GM21381 (cell line): ENCODE data around the gene FAP.
A peak's percentile ranks its signal among the peaks of the same experiment; 100 is the strongest.

Experiments
- ATAC-seq: cut with Tn5 transposase; IDR thresholded peaks from one replicate; pipeline ENCODE4 v1.9.1; 2021; ENCODE audit warnings: mild to moderate bottlenecking, moderate library complexity; ENCODE audit not compliant: unreplicated experiment

FAP gene

DNA sequence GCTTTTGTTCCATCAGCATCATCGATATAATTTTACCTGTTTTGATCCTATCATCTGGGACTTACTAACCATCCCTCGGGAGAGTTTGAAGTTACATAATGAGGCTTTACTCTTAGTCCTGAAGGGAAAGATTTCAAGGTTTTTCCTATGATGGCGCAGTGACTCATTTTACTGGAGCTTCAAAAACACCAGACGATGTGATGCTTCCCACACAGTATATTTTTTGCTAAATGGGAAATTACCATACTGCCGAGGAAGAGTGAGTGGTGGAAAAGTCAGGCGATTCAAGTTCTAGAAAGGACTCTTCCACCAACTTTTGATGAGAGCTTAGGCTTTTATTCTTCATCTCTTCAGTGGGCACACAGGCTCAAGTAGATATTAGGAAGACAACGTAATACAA is 46.6 kb downstream of the FAP start:
- ATAC-seq: no peak

DNA sequence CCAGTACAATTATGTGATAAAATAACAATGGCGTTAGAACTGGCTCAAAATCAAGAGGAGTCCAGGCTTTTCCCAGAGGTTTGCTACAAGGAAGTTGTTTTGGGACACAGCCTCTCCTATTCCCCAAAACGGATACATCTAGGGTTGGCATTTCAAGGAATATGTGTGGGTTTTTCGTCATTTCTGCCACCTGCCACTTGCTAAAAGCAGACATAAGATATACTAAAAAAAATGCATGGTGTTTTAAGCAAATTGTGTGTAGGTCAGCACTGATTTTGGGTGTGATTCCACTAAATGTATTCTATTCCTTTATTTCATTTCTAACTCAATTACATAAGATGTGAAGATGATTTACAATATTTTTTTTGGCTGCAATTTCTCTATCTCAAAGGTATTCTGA is 54.8 kb downstream of the FAP start:
- no peak for ATAC-seq

DNA sequence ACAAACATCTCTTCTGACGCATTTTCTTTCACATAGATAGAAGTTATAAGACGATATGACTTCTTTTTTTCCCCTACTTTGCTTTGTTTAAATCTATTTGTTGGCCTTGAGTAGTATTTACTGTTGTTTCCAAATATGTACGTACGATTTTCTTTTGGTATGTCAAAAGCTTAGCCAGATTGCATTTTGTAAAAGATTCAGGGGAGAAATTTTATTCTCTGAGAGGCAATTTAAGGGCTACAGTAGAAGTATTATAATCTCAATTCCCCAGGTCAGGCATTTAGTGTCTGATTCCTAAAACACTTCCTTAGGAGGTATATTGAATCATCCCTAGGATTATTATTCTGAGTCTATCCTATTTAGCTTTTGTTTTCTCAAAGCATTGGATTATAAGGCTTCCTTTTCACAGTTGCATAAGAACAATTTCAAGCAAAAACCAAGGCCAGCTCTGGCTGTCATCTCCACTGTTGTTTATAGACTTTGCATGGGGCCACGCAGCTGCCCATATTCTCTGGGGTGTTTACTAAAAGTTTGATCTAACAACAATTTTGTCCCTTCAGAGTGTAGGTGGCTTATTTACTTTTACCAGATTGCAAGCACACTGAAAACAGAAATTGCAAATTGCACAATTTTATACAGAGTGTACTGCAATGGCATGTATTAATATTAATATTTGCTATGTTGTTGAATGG is 57.6 kb downstream of the FAP start:
- ATAC-seq: no peak

DNA sequence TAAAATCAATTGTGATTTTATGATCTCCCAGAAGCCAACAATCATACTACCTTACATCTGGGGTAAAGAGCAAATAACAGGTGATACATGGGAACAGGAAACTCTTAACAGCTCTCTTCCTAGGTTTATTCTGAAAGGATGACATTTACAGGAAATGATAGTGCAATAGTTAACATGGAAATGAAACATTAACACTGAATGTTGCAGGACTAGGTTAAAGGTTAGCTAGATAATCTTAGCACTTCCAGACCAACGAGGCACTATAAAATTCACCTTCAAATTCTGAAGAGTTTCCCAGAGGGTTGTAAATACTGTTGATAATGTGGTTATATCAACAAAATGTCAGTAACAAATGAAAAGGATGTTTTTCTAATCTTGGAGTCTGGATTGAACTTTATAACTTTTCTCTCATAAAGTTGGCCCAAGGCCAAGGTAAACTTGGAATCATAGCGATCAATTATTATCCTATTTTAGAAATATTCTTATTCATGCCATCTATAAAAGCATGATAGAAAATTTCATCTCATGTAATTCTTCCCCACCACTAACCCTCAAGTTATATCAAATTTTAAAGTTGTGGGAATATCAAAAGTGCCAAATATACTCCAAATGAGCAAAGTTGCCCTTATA is 58.3 kb downstream of the FAP start:
- no peak for ATAC-seq

DNA sequence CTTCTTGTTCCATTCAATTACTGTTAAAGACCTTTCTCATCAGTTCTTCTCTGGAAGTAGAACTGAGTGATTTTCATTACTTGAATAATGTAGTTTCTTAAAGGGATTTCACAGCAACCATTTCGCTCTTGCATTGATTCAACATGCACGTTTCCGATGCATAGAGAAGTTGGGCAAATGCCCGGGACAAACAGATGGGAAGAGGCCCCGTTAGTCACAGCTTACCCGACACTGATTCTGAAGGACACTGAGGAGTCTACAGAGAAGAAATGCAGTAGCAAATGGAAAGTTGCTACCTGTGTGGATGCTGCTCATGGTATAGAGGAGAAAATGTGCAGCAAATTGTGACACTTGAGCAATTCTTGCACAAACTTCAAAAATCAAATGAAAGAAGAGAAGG is 58.9 kb downstream of the FAP start:
- ATAC-seq: no peak

DNA sequence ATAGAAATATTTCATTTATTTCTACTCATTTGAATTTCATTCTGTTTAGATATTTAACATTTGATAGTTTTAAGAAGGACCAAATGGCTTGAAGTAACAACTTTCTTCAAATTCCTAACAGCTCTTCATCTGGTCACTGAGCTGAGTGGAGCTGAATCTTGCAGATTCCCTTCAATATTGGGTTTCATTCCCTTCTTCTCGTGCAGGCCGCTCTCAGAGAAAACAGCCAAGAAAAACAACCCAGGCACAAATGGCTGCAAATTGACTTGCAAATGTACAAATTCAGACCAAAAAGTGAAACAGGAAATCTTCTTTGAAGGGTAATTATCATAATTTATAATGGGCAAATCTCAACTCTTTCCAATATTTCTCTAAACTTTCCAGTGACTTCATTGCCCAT is 60.9 kb downstream of the FAP start:
- ATAC-seq: no peak

DNA sequence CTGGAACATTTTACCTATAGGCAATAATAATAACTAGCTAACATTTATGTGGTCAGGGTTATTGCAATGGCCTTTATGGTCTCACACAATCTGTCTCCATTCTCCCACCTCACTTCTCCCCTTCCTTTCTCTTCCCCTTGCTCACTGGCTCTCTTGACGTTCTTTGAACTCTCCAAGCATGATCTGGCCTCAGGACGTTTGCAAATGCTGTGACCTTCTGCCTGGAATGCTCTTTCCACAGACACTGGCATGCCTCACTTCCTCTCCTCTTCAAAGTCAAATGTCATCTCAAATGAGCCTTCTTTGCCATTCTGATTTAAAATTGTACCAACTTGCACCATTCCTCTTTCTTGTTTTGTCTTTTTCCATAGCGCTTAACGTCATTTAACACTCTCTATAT is 65.9 kb downstream of the FAP start:
- no peak for ATAC-seq

DNA sequence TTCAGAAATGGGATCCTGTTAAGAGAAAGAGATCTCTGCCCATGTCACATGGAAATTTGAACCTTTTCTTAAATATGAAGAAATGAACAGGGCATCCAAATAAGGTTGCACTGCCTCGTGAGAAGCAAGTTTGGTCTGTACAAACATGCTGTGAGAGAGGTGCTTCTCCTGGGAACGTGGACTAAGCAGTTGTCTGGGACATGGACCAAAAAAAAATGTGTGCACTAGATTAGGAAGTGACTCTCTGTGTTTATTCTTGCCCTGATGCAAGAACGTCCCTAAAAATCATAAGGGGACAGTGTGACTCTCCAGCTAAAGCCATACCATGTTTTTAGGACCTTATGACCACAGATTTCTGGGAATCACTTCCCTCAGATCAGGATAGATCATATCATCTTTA is 67.5 kb downstream of the FAP start:
- ATAC-seq: no peak

DNA sequence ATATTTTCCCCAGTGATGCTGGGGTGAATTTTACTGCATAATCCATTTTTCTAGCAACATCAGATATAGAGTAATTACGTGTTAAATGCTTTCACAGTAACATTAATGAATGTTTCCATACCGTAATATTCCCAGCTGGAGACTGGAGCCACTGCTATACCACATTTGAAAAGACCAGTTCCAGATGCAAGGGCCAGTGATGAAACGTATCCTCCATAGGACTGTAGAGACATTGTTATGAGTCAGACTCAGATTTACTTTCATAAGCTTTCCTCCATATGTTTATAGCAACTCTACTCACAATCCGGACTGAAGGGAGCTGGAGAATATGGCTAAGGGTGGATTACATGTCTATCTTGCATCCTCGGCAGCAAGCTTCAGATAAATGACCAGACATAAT is 68.5 kb downstream of the FAP start:
- no peak for ATAC-seq

DNA sequence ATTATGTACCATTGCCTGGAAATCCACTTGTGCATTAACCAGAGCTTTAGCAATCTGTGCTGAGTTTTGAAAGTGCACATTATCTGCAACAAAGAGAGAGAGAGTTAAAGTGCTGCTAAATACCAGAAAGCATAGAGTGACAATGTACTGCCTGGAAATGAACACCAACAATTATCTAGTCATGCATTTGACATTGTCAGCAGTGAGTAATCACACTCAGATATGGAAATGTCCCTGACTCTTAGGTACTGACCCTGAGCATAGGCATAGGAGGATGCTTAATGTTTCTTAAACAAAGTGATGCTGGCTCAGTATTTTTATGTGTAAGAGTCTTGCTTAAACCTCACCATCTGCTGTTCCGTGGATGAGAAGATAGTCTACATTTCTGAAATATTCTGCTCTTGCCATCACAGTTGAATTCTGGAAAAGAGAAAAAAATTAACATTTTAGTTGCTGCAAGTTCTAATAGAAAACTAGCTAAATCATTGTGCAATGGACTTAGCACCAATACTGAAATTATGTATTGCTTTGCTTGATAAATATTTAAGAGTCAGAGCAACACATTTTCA is 70.4 kb downstream of the FAP start:
- ATAC-seq: no peak

DNA sequence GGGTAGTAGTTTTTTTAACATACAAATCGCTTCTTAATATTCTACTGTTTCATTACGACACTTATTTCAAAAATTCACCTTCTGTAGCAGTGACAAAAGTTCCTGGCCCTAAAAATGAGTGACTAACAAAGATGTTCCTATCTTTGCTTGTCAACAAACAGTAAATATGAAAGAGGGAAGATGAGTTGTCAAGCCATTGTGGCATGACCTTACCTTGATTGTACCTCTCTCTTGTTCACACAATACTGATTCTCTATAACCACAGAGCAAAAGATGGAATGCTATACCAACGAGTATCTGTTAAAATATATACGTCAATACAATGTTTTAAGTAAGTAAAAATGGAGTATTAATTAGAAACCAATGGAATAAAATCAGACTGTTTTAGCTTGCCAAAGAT is 76.5 kb downstream of the FAP start:
- no peak for ATAC-seq

DNA sequence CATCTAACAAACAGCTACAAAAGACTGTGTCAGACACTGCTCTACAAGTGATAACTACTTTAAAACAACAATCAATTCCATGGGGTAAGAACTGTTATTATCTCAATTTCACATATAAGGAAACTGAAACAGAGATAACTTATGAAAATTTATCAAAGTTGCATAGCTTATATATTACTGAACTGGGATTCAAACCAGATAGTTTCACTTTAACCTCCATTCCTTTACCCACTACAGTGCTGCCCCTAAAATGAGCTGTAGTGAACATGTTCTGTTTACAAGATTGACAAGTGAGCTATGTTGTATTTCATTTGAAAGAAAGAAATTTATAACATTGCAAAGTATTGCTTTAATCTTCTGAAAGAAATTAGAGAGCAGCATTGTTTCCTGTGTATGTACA is 77.1 kb downstream of the FAP start:
- ATAC-seq: no peak

DNA sequence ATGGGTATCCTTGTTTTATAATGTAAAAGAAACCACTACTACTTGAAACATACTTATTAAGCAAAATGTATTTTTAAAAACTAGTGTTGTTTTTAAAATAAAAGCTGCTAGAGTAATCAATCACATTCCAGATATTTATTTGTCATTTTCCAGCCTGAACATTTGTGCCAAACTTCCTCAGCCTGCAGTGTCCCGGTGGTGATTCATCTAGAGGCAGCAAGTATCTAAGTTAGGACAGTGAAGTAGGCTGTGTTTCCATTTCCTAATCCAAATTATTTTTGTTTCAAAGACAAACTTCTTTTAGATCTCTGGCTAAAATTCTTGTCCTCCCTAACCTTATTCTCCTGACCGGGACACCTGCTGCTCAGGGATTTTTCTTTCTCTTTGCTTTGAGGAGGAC is 78.4 kb downstream of the FAP start:
- ATAC-seq: no peak

DNA sequence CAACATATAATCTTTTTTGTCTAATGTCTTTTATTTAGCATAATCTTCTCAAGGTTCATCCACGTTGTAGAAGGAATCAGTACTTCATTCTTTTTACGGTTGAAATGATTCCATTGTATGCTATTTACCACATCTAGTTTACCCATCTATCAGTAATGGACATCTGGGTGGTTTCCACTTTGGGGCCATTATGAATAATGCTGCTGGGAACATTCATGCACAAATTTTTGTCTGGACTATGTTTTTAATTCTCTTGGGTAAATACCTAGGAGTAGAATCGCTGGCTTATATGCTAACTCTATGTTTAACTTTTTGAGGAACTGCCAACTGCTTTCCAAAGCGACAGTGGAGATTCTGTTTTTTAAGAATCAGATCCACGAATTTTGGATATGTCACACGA is 83.8 kb downstream of the FAP start:
- ATAC-seq: no peak

DNA sequence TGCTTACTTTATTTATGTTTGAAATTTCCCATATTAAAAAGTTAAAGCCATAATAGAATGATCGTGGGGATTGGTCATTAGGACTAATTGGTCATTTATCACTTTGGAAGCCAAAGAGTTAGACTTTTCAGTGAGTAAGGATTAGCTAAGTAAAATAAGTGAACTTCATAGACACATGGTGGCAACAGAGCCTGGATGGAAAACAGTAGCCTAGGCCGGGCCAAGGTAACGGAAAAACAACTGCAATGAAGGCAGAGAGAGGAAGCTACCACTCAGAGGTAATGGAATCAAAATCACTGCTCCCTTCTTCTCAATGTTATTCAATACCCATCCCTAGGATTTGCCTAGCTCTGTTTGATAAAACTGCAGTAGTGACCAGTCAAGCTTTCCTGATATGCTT is 87.1 kb downstream of the FAP start:
- ATAC-seq: no peak

DNA sequence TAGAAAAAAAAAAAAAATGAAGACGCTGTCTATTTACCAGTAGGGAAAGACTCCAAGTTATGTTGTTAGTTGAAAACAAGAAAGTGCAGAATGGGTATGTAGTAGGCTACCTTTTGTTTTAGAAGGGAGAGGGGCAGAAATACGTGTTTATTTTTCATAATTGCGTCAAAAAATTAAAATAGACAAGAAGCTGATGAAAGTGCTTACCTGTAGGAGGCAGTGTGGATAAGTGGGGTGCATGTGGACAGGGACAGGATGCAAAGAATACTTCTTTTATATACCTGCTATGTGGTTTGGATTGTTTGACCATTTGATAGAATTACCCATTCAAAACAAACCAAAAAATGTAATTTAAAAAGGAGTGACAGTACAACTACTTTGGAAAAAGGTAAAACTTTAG is 88.2 kb downstream of the FAP start:
- no peak for ATAC-seq

DNA sequence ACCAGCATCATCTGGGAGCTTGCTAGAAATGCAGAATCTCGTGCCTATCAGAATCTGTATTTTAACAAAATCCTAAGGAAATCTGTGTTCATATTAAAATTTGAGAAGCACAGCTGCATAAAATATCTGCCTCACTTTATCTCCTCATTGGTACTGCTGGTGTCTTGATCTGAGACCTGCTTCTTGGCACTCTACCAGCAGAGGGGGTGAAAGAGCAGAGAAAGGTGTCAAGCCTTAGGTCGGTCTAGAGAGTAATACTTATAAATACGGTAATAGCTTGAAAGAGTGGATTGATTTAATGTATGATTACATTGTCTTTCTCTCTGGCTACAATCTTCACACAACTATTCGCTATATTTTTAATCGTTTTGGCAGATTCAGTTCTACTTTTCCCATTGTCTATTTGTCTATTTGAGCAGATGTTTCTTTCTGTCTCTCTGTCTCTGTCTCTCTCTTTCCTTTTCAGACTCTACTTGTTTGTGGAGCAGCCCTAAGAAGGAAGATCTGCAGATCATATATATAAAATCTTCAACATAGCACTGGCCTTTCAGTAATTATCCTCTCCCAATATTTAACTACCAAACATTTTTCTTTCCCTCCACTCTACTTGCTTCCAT is 89.5 kb downstream of the FAP start:
- peak; percentile 98 for ATAC-seq

DNA sequence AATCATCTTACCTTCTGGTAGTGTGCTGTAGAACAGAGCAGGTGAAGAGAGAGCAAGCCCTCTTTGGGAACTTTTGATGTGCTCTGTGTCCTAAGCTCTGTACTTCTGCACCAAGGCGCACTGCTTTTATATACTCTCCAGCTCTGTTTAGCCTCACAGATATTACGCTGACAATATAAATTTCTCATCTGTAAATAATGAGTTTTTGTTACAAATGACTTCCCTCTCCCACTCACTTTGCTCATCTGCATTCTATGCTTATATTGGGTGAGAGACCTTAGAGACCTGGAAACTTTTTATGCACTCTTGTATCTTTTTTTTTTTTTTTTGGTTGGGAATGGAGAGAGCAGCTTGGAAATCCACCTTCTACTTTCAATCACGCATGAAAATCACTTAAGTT is 91.1 kb downstream of the FAP start, which contains the start of gene GCG:
Gene GCG, minus strand, starts transcription at position 101 of the 400 bp plus-strand sequence. CDS start 3,069 bp downstream, outside the sequence.
- no peak for ATAC-seq

DNA sequence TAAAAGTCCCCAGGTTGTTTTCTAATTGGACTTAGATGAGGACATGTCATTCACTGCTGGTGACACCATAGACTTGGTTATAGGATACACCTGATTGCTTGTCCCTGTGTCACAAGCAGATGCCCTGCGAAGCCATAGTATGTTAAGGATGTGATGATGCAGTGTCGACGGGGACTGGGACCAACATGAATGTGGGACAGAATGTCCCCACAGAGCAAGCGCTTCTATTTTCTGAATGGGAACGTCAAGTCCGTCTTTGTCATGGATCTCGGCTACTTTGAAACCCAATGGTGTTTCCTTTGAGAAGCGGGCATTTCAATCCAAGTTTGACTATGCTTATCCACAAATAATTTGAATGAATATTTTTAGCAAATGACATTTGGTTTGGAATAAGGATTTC is 93.3 kb downstream of the FAP start:
- ATAC-seq: no peak

DNA sequence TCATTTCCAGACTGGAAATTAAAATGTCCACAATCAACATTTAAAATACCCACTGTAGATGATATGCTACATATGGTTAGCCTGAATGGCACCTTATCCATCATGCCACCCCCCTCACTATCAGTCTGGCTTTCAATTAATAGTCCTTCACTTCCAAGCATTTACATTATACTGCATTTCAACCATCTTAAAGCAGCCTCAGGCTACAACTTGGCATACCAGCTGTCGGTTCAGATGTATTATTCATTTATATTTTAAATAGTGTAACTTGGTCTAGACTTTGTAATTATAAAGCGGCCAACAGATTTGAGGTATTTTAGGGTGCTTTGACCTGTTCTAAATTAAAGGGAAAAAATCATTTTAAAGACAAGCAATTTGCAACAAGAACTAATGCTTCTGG is 93.8 kb downstream of the FAP start:
- no peak for ATAC-seq

DNA sequence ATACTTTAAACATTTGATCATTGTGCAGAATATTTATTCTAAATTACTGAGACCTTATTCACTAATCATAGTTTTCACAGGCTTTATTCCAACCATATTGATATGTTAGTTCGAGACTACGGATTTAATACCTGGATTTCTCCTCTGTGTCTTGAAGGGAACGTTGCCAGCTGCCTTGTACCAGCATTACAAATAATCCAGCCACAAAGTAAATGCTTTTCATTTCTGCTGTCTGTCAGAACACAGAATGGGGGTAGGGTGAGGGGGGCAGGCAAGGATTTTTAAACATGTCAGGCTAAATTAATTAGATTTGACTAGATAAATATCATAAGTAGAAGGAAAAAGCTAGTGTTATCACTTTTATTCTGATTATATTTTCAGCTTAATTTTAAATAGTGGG is 94.3 kb downstream of the FAP start:
- no peak for ATAC-seq

DNA sequence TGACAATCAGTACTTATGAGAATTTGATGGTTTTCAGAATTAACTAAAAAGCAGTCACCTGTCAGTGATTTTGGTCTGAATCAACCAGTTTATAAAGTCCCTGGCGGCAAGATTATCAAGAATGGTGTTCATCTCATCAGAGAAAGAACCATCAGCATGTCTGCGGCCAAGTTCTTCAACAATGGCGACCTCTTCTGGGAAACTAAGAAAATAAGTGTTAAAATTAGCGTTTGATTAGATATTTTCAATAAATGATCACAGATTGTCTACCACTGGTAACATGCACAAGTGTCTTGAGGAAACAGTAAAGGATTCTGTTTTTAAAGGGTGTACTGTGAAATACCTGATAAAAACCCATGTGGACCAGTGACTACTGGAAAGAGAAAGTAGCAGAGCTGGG is 99.3 kb downstream of the FAP start:
- no peak for ATAC-seq
